Chondrocyte (in vitro differentiated cells): ENCODE results near the gene PPP2R1B. TPM values are rescaled to one million over a fixed set of nuclear protein-coding genes. Genes with fewer than 3 reads are reported as not detected.

Experiments
- DNase-seq: peaks from one replicate; pipeline ENCODE4 v3.0.0; 2021; ENCODE audit warnings: mixed read lengths, low spot score
- H3K27ac Mint-ChIP-seq: one replicate; pipeline ENCODE4 v1.8.0; 2021; ENCODE audit warnings: mild to moderate bottlenecking, moderate library complexity, mixed read lengths; ENCODE audit not compliant: unreplicated experiment
- H3K27me3 Mint-ChIP-seq: 2 replicates; pipeline ENCODE4 v1.8.0; 2021; ENCODE audit warnings: low read depth, mixed read lengths
- H3K36me3 Mint-ChIP-seq: 2 replicates; pipeline ENCODE4 v1.8.0; 2021; ENCODE audit warnings: low read depth, mixed read lengths
- H3K4me1 Mint-ChIP-seq: 2 replicates; pipeline ENCODE4 v1.8.0; 2021; ENCODE audit warnings: low read depth, mild to moderate bottlenecking, mixed read lengths
- H3K4me3 Mint-ChIP-seq: one replicate; pipeline ENCODE4 v1.8.0; 2021; ENCODE audit warnings: mild to moderate bottlenecking, moderate library complexity, mixed read lengths; ENCODE audit not compliant: unreplicated experiment
- H3K9me3 Mint-ChIP-seq: 2 replicates; pipeline ENCODE4 v1.8.0; 2021; ENCODE audit warnings: low read depth, mixed read lengths
- CTCF ChIP-seq: fragments of 200-600 bp; sonication (generic); IDR thresholded peaks from 2 replicates; pipeline ENCODE4 v1.5.0; 2021; ENCODE audit warnings: antibody characterized with exemption, mild to moderate bottlenecking, moderate library complexity
- total RNA-seq: library from RNA; stranded (reverse); gene quantifications from 3 replicates; pipeline ENCODE4 v1.2.1, GENCODE V29; 2021

The PPP2R1B gene
- total RNA-seq, 1 donor from 2014 or later: 17.2 TPM

- TF ChIP-seq CTCF: no peak
- H3K36me3 Mint-ChIP-seq: peaks cover 11% of the 10 kb centered on the region
- H3K27ac Mint-ChIP-seq: no peak overlapping the region
- H3K9me3 Mint-ChIP-seq: no peaks in the 10 kb centered on the region
- DNase-seq: no peak
- peaks cover 12% of the 10 kb centered on the region for H3K4me1 Mint-ChIP-seq
- H3K4me3 Mint-ChIP-seq: no peak overlapping the region
- H3K27me3 Mint-ChIP-seq: no peaks in the 10 kb centered on the region
Measured at GRCh38 chr11:111811445-111811844, 45.3 kb upstream of the PPP2R1B start.

- Mint-ChIP-seq H3K27me3 (no peaks in the 10 kb centered on the region), H3K36me3 (peaks cover 26% of the 10 kb centered on the region), H3K27ac (no peak overlapping the region), H3K4me1 (peaks cover 6% of the 10 kb centered on the region), H3K9me3 (no peaks in the 10 kb centered on the region), H3K4me3 (no peak overlapping the region)
- DNase-seq: no peak
- no peak for TF ChIP-seq CTCF
Measured at GRCh38 chr11:111808834-111809233, 42.6 kb upstream of the PPP2R1B start.

DNA sequence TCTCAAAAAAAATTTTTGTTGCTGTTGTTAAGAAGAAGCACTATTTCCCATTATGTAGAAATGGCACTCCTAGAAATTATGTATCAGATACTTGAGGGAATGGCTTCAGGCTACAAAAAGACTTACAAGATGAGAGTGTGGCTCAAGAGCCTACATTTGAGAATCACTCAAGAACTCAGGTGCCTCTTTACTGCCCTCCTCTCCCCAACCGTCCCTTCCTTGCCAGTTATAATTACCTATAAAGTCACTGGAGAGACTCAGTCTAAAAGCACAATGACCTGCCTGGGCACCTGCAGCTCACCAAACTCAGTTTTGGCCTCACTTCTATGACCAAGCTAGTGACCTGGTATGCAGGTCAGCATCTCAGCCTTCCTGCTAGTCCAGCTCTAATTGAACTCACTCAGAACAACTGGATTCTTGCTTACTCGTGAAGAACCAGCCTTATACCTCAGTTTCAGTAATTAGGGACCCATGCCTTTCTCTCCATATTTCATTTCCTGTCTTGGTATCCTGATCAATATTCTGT lies 41.9 kb upstream of the PPP2R1B start:
- no peak for DNase-seq
- no peaks in the 10 kb centered on the region for H3K27me3 Mint-ChIP-seq
- peaks cover 5% of the 10 kb centered on the region for H3K4me1 Mint-ChIP-seq
- TF ChIP-seq CTCF: no peak
- no peak overlapping the region for H3K27ac Mint-ChIP-seq
- no peak overlapping the region for H3K4me3 Mint-ChIP-seq
- H3K9me3 Mint-ChIP-seq: no peaks in the 10 kb centered on the region
- peaks cover 27% of the 10 kb centered on the region for H3K36me3 Mint-ChIP-seq

DNA sequence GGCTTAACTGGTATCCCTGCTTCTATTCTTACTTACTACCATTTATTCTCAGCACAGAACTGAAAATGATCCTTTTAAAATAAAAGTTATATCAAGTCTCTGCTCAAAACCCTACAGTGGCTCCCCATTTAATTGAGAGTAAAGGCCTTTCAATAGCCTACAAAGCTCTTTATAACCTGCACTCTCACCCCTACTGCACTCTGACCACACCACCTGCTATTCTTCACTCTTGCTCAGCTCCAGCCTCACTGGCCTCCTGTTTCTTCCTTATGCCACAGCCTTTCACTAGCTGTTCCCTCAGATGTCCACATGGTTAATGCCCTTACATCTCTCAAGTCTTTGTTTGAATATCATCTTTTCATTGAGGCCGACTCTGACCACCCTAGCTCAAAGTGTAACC lies 40.9 kb upstream of the PPP2R1B start:
- no peaks in the 10 kb centered on the region for H3K9me3 Mint-ChIP-seq
- H3K4me3 Mint-ChIP-seq: no peak overlapping the region
- no peak for DNase-seq
- peaks cover 5% of the 10 kb centered on the region for H3K4me1 Mint-ChIP-seq
- H3K36me3 Mint-ChIP-seq: peaks cover 27% of the 10 kb centered on the region
- TF ChIP-seq CTCF: no peak
- H3K27me3 Mint-ChIP-seq: no peaks in the 10 kb centered on the region
- H3K27ac Mint-ChIP-seq: no peak overlapping the region

- Mint-ChIP-seq H3K9me3 (peaks cover 4% of the 10 kb centered on the region), H3K4me3 (no peak overlapping the region), H3K4me1 (peaks cover 15% of the 10 kb centered on the region), H3K27ac (no peak overlapping the region), H3K36me3 (peaks cover 32% of the 10 kb centered on the region), H3K27me3 (no peaks in the 10 kb centered on the region)
- TF ChIP-seq CTCF: no peak
- no peak for DNase-seq
Measured at GRCh38 chr11:111801135-111801534, 34.9 kb upstream of the PPP2R1B start.
